Ovary (tissue), 9 donors: Measurements from ENCODE around the gene SLC24A4. TPM values are rescaled to one million over a fixed set of nuclear protein-coding genes. Genes with fewer than 3 reads are reported as not detected.

Experiments used
- DNase-seq, 5 donors: peaks; one replicate each; pipeline ENCODE4 v3.0.0-alpha.2; 2019 to 2020
- H3K27ac ChIP-seq, 2 donors: fragments of 200-600 bp; one replicate each; pipeline versions ENCODE4 v1.5.1 to v1.8.0; 2019 to 2022
- H3K27me3 ChIP-seq: fragments of 200-600 bp; one replicate; pipeline ENCODE4 v1.8.0; 2022
- H3K36me3 ChIP-seq: fragments of 200-600 bp; sonication (generic); one replicate; pipeline ENCODE4 v1.5.1; 2019
- H3K4me1 ChIP-seq: one replicate; pipeline ENCODE4 v1.8.1; 2013; ENCODE audit warnings: mild to moderate bottlenecking, moderate library complexity; ENCODE audit not compliant: insufficient read depth
- H3K4me3 ChIP-seq: fragments of 200-600 bp; sonication (generic); one replicate; pipeline ENCODE4 v1.5.1; 2017
- H3K9me3 ChIP-seq, 2 donors: fragments of 200-600 bp in 1 of 2; sonication (generic) in 1 of 2; one replicate each; pipeline versions ENCODE4 v1.5.1 to v1.8.1; 2013 to 2019; ENCODE audit warnings: mild to moderate bottlenecking in 1 of 2, moderate library complexity in 1 of 2
- EP300 ChIP-seq: sonication (generic); formaldehyde crosslinking; IDR thresholded peaks from one replicate; pipeline ENCODE4 v1.6.1; 2017; ENCODE audit warnings: antibody characterized with exemption
- POLR2A ChIP-seq: fragments of 450-650 bp; IDR thresholded peaks from one replicate; pipeline ENCODE4 v1.6.1; 2017; ENCODE audit warnings: antibody characterized with exemption, mild to moderate bottlenecking, moderate library complexity
- WGBS, 3 donors: extraction: QIAGEN DNeasy Blood & Tissue Kit in 1 of 3; methylation state at CpG; one replicate each; pipeline versions ENCODE4 v1.1.5 to v1.1.7; 2013 to 2017; 5-methylcytosine and 5-hydroxymethylcytosine counted together
- intact Hi-C, 4 donors: fragments of 100-400 bp; cut with DNase I; formaldehyde crosslinking; loops; one replicate each; pipeline versions ENCODE4 v1.11.0 to v1.15.1; 2022 to 2023
- polyA plus RNA-seq, 2 donors: library from polyadenylated mRNA; stranded (reverse); fragments of 200-250 nt in 1 of 2; fragments of 350-450 nt in 1 of 2; fragmentation: Illumina TruSeq in 1 of 2; extraction: RNeasy Lipid Tissue Mini Kit (QIAGEN cat#74804) in 1 of 2; gene quantifications; one replicate each; pipeline ENCODE4 v1.2.3, GENCODE V29; 2013 to 2014
- total RNA-seq, 7 donors: library from RNA; depleted of rRNA in 2 of 7; stranded (reverse); fragments of >200 nt in 2 of 7; fragmentation: NEBNext Ultra II Directional in 3 of 7; extraction: Animal tissue kit (Norgen Biotek cat#: 25700) in 3 of 7; gene quantifications; one replicate each; pipeline versions ENCODE4 v1.1.0 to v1.2.4, GENCODE V29; 2016 to 2023
- TF ChIP-seq, protein P1 (sequence below), 3 donors: fragments of 450-650 bp in 2 of 3; fragments of 200-600 bp in 1 of 3; IDR thresholded peaks; one replicate each; pipeline versions ENCODE4 v1.5.1 to v1.8.0; 2016 to 2022; ENCODE audit warnings: antibody characterized with exemption in 3 of 3, mild to moderate bottlenecking in 1 of 3
- donor health status: DM: no; HTN: no; CAD: no; lungs with moderate emphysema.
- donor health status: DM: no; HTN: no; CAD: no.
- donor health status: Bipolar disorder and iron deficiency.
- donor health status: DM: yes; HTN: yes; CAD: no.
- donor health status: DM: no; HTN: no; CAD: no.
- donor health status: DM: yes; HTN: yes; CAD: no.

SLC24A4 gene
- total and polyA plus RNA-seq, 9 donors: 0.10 to 0.98 (median 0.24) TPM

GRCh38 chr14:92386637-92387036 lies 63.7 kb downstream of the SLC24A4 start:
- H3K36me3 ChIP-seq: no peaks in the 10 kb centered on the region
- no peaks in the 10 kb centered on the region for H3K27me3 ChIP-seq
- no peaks in the 10 kb centered on the region for H3K4me1 ChIP-seq
- H3K27ac ChIP-seq: no peak overlapping the region
- TF ChIP-seq, protein P1, sequence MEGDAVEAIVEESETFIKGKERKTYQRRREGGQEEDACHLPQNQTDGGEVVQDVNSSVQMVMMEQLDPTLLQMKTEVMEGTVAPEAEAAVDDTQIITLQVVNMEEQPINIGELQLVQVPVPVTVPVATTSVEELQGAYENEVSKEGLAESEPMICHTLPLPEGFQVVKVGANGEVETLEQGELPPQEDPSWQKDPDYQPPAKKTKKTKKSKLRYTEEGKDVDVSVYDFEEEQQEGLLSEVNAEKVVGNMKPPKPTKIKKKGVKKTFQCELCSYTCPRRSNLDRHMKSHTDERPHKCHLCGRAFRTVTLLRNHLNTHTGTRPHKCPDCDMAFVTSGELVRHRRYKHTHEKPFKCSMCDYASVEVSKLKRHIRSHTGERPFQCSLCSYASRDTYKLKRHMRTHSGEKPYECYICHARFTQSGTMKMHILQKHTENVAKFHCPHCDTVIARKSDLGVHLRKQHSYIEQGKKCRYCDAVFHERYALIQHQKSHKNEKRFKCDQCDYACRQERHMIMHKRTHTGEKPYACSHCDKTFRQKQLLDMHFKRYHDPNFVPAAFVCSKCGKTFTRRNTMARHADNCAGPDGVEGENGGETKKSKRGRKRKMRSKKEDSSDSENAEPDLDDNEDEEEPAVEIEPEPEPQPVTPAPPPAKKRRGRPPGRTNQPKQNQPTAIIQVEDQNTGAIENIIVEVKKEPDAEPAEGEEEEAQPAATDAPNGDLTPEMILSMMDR (IDR thresholded peaks at IDR 0.05): no peak
- TF ChIP-seq EP300: no peak
- no peak for TF ChIP-seq POLR2A
- no peak overlapping the region for H3K4me3 ChIP-seq
- DNase-seq: no peak
- intact Hi-C loops: no loop called here
- no peaks in the 10 kb centered on the region for H3K9me3 ChIP-seq
- WGBS, 3 donors: 63 to 77% (median 76%) methylated on average over 9 of the region's 9 CpGs

DNA sequence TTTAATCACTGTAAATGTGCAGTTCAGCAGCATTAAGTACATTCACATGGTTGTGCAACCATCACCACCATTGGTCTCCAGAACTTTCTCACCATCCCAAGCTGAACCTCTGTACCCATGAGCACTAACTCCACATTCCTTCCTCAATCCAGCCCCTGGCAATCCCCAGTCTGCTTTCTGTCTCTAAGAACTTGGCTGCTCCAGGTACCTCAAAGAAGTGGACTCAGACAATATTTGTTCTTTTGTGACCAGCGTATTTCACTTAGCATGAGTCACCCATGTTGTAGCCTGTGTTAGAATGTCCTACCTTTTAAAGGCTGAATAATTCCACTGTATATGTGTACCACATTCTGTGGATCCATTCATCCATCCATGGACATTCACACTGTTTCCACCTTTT lies 64.6 kb downstream of the SLC24A4 start:
- Histone ChIP-seq H3K27ac (no peak overlapping the region), H3K36me3 (no peaks in the 10 kb centered on the region), H3K4me1 (no peaks in the 10 kb centered on the region), H3K9me3 (no peaks in the 10 kb centered on the region), H3K27me3 (no peaks in the 10 kb centered on the region), H3K4me3 (no peak overlapping the region)
- DNase-seq: no peak
- no peak for TF ChIP-seq EP300
- no peak for TF ChIP-seq POLR2A
- TF ChIP-seq, protein P1 (IDR thresholded peaks at IDR 0.05): no peak
- intact Hi-C loops: no loop called here
- WGBS, 3 donors: 95 to 97% (median 97%) methylated on average over 1 of the region's 1 CpG

GRCh38 chr14:92389598-92390158 lies 66.7 kb downstream of the SLC24A4 start:
- Histone ChIP-seq H3K27ac (no peak overlapping the region), H3K4me1 (no peaks in the 10 kb centered on the region), H3K9me3 (no peaks in the 10 kb centered on the region), H3K36me3 (no peaks in the 10 kb centered on the region), H3K27me3 (no peaks in the 10 kb centered on the region), H3K4me3 (no peak overlapping the region)
- intact Hi-C loops: no loop called here
- WGBS, 3 donors: 55 to 66% (median 65%) methylated on average over 12 of the region's 12 CpGs
- DNase-seq: no peak
- no peak for TF ChIP-seq POLR2A
- TF ChIP-seq, protein P1 (IDR thresholded peaks at IDR 0.05): no peak

- no peak for DNase-seq
- WGBS, 3 donors: 75 to 86% (median 86%) methylated on average over 10 of the region's 10 CpGs
- Histone ChIP-seq H3K36me3 (no peaks in the 10 kb centered on the region), H3K4me3 (no peak overlapping the region), H3K4me1 (no peaks in the 10 kb centered on the region), H3K9me3 (no peaks in the 10 kb centered on the region), H3K27me3 (no peaks in the 10 kb centered on the region), H3K27ac (no peak overlapping the region)
- TF ChIP-seq EP300 (no peak), POLR2A (no peak)
- TF ChIP-seq, protein P1 (IDR thresholded peaks at IDR 0.05): no peak
- intact Hi-C loops: no loop called here
These were observed 68.8 kb downstream of the SLC24A4 start for GRCh38 chr14:92391726-92392125.
